ENCODE data around the gene CCDC28A. TPM values are rescaled to one million over a fixed set of nuclear protein-coding genes. Genes with fewer than 3 reads are reported as not detected.
A peak's percentile ranks its signal among the peaks of the same experiment; 100 is the strongest.

CCDC28A gene
- total RNA-seq, 1 experiment from 2014 or later: 12.3 TPM

DNA sequence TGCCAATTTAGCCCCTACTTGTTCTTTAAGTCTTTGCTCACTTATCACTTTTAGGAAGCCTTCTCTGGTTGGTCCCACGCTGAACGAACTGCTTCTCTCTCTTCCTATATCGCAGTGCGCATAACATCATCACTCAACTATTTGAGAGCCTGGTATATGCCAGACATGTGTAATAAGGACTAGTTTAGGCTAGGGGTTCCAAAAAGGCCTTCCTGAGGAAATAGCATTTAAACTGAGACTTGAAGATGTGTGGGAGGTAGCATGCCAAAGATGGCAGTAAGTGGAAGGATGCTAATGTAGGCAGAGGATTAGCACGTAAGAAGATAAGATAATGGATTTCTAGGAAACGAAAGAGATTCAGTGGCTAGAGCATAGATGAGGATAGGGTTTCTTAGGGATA is 4.8 kb downstream of the CCDC28A start:
- H3K27ac ChIP-seq: no peak overlapping the region
- DNase-seq: no peak
- BruUV-seq (replicated peaks): no TSS peak
- 0 out of 2 replicates have a peak, but pooled peaks cover 11% of the 10 kb centered on the region for H3K36me3 ChIP-seq (ENCODE audit: low read depth)
- ChIA-PET POLR2A (ENCODE audit: unreplicated experiment) (no interaction called here), CTCF (no interaction called here)
- no peak overlapping the region for H3K4me2 ChIP-seq
- no peaks in the 10 kb centered on the region for H3K27me3 ChIP-seq (ENCODE audit: insufficient read depth, low read depth)
- H2AFZ ChIP-seq: no peak overlapping the region
- H3K79me2 ChIP-seq (ENCODE audit: low read depth): peaks cover 15% of the 10 kb centered on the region
- TF ChIP-seq, protein P1, sequence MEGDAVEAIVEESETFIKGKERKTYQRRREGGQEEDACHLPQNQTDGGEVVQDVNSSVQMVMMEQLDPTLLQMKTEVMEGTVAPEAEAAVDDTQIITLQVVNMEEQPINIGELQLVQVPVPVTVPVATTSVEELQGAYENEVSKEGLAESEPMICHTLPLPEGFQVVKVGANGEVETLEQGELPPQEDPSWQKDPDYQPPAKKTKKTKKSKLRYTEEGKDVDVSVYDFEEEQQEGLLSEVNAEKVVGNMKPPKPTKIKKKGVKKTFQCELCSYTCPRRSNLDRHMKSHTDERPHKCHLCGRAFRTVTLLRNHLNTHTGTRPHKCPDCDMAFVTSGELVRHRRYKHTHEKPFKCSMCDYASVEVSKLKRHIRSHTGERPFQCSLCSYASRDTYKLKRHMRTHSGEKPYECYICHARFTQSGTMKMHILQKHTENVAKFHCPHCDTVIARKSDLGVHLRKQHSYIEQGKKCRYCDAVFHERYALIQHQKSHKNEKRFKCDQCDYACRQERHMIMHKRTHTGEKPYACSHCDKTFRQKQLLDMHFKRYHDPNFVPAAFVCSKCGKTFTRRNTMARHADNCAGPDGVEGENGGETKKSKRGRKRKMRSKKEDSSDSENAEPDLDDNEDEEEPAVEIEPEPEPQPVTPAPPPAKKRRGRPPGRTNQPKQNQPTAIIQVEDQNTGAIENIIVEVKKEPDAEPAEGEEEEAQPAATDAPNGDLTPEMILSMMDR (conservative IDR thresholded peaks at IDR 0.05): no peak
- no peak for TF ChIP-seq EZH2 (IDR thresholded peaks at IDR 0.05; ENCODE audit: low read depth)
- no peaks in the 10 kb centered on the region for H4K20me1 ChIP-seq (ENCODE audit: insufficient read depth)
- intact Hi-C loops (cut with micrococcal nuclease; ENCODE audit: unreplicated experiment): no loop called here
- H3K4me1 ChIP-seq (replicated peaks; ENCODE audit: insufficient read depth): peaks cover 8% of the 10 kb centered on the region; the same call in 1 of the 2 replicates
- H3K9me2 ChIP-seq (ENCODE audit: insufficient read depth): no peaks in the 10 kb centered on the region
- no peaks in the 10 kb centered on the region for H3K9me3 ChIP-seq (ENCODE audit: insufficient read depth, low read depth)
- H3K4me3 ChIP-seq: no peak overlapping the region
- peaks cover 5% of the 10 kb centered on the region; the same call in 1 of the 2 replicates for H3F3A ChIP-seq (ENCODE audit: insufficient read depth, low read depth)

DNA sequence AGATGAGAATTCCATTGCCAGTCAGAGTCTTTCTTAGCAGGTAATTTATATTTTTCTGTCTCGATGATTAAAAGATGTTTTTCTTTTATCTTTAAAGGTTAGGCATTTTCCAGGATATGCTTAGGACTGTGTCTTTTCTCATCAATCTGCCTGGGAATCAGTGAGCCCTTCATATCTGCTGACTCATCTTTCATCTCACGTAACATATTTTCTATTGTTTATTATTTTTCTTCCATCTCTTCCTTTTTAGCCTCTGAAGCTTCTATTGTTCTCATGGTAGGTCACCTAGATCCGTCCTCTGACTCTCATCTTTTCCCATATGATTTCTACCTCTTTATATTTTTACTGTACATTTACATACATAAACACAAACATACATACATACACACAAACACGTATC is 8.7 kb downstream of the CCDC28A start:
- CTCF ChIA-PET: no interaction called here
- no TSS peak for BruUV-seq (replicated peaks)

DNA sequence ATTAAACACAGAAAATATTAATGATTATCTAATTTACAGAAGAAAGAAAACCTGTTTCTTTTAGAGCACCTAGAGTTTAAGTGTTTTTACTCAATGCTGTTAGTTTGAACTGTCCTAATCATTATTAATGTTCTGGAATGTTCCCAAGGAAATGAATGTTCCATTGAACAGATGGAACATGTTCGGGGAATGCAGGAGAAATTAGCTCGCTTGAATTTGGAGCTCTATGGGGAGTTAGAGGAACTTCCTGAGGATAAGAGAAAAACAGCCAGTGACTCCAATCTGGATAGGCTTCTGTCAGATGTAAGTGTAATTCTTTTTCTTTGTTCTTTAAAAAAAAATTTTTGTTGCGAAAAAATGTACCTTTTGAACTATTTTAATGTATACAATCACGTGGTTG is 11.5 kb downstream of the CCDC28A start:
- no peak overlapping the region for H3K27ac ChIP-seq
- no peak for DNase-seq
- H3K79me2 ChIP-seq (ENCODE audit: low read depth): no peaks in the 10 kb centered on the region
- H3K4me2 ChIP-seq: no peak overlapping the region
- H3K9me3 ChIP-seq (ENCODE audit: insufficient read depth, low read depth): no peaks in the 10 kb centered on the region
- BruUV-seq (replicated peaks): no TSS peak
- H3K9me2 ChIP-seq (ENCODE audit: insufficient read depth): no peaks in the 10 kb centered on the region
- POLR2A ChIA-PET (ENCODE audit: unreplicated experiment): no interaction called here
- no peak overlapping the region for H3K4me3 ChIP-seq
- no peak for TF ChIP-seq EZH2 (IDR thresholded peaks at IDR 0.05; ENCODE audit: low read depth)
- TF ChIP-seq, protein P1 (conservative IDR thresholded peaks at IDR 0.05): no peak
- intact Hi-C loops (cut with micrococcal nuclease; ENCODE audit: unreplicated experiment): no loop called here
- no peak overlapping the region for H2AFZ ChIP-seq
- no peaks in the 10 kb centered on the region for H3K27me3 ChIP-seq (ENCODE audit: insufficient read depth, low read depth)
- no peaks in the 10 kb centered on the region for H4K20me1 ChIP-seq (ENCODE audit: insufficient read depth)
- CTCF ChIA-PET: no interaction called here
- no peaks in the 10 kb centered on the region for H3K4me1 ChIP-seq (replicated peaks; ENCODE audit: insufficient read depth)
- no peaks in the 10 kb centered on the region for H3F3A ChIP-seq (ENCODE audit: insufficient read depth, low read depth)
- 0 out of 2 replicates have a peak, but pooled peaks cover 18% of the 10 kb centered on the region for H3K36me3 ChIP-seq (ENCODE audit: low read depth)

More for the DNA sequence above, 8.7 kb downstream of the CCDC28A start:
- Histone ChIP-seq H3K4me3 (no peak overlapping the region), H2AFZ (no peak overlapping the region), H3K27me3 (ENCODE audit: insufficient read depth, low read depth) (no peaks in the 10 kb centered on the region), H3K4me2 (no peak overlapping the region), H3K9me2 (ENCODE audit: insufficient read depth) (no peaks in the 10 kb centered on the region), H3K79me2 (ENCODE audit: low read depth) (no peaks in the 10 kb centered on the region), H3K9me3 (ENCODE audit: insufficient read depth, low read depth) (no peaks in the 10 kb centered on the region), H4K20me1 (ENCODE audit: insufficient read depth) (no peaks in the 10 kb centered on the region), H3F3A (ENCODE audit: insufficient read depth, low read depth) (no peaks in the 10 kb centered on the region), H3K36me3 (ENCODE audit: low read depth) (0 out of 2 replicates have a peak, but pooled peaks cover 18% of the 10 kb centered on the region), H3K4me1 (replicated peaks; ENCODE audit: insufficient read depth) (no peaks in the 10 kb centered on the region), H3K27ac (no peak overlapping the region)
- POLR2A ChIA-PET (ENCODE audit: unreplicated experiment): no interaction called here
- peak in 1 of 2 experiments; percentile 26 for DNase-seq
- intact Hi-C loops (cut with micrococcal nuclease; ENCODE audit: unreplicated experiment): no loop called here
- TF ChIP-seq, protein P1 (conservative IDR thresholded peaks at IDR 0.05): no peak
- TF ChIP-seq EZH2 (IDR thresholded peaks at IDR 0.05; ENCODE audit: low read depth): no peak

All from PC-9 (cell line).